Stimulated activated CD4-positive, alpha-beta T cell treated with anti-CD3 and anti-CD28 coated beads, TNF-alpha, amount 100 ng/mL, for 1 hour (primary cell): ENCODE results near the gene TNRC18.
"Not testable (repeated sequence)": the region's sequence is repeated elsewhere in the genome, so short reads cannot be mapped to it uniquely, and the experiment has no call there.

ENCODE experiments used
- DNase-seq, 3 donors: peaks; one replicate each; pipeline ENCODE4 v3.0.0-alpha.2; 2020; ENCODE audit warnings: low read depth in 3 of 3, low spot score in 1 of 3

Gene TNRC18, protein sequence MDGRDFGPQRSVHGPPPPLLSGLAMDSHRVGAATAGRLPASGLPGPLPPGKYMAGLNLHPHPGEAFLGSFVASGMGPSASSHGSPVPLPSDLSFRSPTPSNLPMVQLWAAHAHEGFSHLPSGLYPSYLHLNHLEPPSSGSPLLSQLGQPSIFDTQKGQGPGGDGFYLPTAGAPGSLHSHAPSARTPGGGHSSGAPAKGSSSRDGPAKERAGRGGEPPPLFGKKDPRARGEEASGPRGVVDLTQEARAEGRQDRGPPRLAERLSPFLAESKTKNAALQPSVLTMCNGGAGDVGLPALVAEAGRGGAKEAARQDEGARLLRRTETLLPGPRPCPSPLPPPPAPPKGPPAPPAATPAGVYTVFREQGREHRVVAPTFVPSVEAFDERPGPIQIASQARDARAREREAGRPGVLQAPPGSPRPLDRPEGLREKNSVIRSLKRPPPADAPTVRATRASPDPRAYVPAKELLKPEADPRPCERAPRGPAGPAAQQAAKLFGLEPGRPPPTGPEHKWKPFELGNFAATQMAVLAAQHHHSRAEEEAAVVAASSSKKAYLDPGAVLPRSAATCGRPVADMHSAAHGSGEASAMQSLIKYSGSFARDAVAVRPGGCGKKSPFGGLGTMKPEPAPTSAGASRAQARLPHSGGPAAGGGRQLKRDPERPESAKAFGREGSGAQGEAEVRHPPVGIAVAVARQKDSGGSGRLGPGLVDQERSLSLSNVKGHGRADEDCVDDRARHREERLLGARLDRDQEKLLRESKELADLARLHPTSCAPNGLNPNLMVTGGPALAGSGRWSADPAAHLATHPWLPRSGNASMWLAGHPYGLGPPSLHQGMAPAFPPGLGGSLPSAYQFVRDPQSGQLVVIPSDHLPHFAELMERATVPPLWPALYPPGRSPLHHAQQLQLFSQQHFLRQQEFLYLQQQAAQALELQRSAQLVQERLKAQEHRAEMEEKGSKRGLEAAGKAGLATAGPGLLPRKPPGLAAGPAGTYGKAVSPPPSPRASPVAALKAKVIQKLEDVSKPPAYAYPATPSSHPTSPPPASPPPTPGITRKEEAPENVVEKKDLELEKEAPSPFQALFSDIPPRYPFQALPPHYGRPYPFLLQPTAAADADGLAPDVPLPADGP (N-terminal part only)

DNA sequence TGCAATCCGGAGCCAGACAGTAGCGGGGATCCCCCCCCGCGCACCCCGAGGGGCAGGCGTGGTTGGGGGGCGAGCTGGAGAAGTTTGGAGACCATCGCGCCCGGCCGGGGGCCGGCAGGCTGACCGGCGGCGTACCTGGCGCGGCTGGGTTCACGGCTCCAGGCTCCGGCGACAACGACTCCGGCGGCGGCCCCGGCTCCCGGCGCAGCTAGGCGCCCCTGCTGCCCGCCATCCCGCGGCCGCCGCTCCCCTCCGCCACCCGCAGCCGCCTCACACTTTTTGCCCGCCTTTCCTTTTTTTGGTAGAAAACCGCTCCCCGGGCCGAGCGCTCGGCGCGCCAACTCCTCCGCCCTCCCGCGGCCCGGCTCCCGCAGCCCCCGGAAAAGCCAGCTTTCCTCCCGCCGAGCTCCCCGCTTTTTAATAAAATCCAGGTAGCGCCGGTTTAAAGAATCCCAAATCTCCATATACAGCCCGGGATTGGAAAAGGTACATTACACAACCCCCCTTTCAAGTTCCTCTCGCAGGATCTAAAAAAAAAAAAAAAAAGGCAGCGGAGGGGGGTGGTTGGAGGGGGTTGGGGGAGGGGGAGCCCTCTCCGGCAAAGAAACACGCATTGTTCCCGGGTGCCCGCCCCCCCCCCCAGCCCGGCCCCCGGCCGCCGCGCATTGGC is at the start of gene TNRC18:
TSS of gene TNRC18 (minus strand) at position 529 of the 670 bp plus-strand sequence. CDS start 2,588 bp downstream, outside the sequence.
- DNase-seq: peak in 1 of 3 donors; percentile 3

DNA sequence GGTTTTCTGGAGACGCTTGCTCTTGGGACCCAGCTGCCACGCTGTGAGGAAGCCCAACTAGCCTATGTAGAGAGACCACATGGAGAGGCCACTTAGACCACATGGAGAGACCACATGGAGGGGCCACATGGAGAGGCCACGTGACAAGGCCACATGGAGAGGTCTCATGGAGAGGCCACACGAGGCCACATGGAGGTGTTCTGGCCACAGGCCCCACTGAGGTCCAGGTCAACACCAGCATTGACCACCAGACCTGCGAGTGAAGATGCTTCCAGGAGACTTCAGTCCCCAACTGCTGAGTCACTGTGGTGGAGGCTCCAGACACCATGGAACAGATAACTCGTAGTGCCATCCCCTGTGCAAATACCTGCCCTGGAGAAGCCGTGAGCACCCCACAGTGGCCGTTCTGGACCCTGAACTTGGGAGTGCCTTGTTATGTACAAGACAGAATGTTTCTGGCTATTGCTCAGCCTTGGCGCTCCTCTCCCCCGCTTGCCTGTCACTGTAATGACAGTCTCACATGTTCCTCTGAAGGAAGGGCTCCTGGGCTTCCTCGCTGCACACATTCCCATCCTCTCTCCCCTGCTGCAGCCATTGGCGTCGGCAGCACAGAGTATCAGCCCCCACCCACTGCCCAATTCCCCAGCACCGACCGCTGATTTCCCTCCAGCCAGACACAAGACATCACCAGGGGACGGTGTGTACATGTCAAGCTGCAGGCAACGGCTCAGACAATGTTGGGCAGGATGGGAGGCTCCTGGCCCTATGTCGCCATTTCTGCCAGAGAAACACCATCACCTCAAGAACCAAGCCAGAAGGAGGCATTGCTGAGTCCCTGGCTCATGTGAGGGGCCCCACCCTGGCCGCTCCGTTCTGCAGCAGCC is 49.0 kb upstream of the TNRC18 start:
- no peak for DNase-seq

DNA sequence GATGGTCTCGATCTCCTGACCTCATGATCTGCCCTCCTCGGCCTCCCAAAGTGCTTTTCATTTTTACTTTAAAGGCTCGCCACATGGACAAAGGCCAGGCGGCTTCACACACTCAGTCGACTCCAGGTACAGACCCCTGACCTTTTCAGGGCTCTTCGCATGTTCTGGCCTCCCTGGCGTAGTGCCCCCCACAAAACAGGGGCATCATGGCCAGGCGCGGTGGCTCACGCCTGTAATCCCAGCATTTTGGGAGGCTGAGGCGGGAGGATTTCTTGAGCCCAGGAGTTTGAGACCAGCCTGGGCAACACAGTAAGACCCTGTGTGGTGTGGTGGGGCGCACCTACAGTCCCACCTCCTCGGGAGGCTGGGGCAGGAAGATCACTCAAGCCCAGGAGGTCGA is 48.0 kb upstream of the TNRC18 start:
- not testable (repeated sequence) for DNase-seq

DNA sequence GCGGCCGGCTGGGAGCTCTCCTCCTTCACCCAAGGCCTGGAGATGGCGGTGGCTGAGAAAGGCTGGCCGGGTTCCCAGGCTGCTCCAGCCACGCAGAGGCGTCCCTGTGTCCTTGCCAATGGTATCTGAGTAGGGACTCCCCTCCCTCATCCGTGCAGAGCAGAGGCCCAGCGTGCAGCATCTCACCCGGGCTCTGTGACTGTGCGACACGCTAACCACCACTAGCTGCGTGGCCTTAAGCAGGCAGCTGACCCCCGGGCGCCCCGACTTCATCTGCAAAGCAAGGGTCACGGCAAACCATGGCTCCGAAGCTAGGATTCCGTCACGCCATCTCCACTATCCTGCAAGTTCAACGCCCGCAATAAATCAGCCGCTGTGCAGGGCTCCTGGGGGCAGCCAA is 47.2 kb upstream of the TNRC18 start:
- no peak for DNase-seq

DNA sequence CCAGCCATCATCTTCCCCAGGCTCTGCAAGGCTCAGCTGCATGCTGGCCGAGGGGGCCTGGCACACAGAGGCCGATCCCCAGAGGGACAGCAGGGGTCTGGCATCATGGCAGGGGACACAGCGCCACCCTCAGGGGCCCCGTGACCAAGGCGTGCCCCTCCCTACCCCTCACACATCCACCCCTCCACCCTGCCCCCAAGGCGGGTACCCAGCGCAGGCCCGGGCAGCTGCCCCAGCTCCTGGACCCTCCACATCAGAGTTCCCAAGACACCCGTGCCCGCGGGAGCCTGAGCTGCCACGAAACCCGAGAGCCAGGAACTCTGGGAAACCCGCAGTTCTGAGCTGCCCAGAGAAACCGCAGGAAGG is 46.5 kb upstream of the TNRC18 start:
- DNase-seq: no peak

DNA sequence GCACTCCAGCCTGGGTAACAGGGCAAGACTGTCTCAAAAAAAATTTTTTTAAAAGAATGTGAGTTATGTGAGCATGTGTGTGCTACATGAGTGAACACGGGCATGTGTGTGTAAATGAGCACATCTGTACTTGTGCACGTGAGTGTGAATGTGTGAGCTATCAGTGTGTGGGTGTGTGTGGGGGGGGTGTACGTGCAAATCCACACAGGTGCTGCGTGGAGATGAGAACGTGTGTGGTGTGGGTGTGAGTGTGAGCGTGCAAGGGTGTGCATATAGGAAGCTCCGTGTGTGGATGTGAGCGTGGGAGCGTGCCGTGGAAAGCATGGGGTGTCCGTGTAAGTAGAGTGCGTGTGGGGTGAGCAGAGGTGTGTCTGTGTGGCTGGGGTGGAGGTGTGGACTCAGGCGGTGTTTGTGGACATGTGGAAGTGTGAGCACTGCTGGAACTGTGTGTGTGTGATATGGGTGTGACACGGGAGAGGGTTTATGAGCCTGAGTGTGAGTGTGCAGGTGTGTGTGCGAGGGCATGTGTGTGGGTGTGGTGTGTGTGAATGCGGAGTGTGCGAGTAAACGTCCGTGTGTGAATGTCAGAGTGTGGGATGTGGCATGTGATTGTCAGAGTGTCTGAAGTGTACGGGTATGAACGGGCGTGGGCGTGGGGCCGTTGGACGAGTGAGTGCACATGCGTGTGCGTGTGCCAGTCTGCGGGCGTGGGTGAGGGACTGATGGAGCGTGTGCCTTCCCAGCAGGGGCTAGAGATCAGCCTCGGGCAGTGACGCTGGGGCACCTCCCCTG is 45.9 kb upstream of the TNRC18 start:
- no peak for DNase-seq

DNA sequence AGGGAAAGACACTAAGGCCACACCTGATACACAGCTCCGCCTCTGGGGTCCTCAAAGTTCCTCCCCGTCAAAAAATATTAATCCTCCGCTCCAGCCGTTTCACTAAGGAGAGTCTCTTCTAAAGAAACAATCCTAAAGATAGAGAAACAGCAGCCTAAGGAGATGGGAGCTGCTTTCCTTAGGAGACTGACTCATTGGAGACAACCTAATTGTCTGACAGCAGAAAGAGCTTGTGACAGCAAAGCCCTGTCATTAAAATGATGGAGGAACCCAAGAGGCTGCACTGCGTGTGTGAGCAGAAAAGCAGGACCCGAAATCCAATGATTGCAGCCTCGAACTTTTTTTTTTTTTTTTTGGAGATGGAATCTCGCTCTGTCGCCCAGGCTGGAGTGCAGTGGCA is 44.0 kb upstream of the TNRC18 start:
- no peak for DNase-seq

DNA sequence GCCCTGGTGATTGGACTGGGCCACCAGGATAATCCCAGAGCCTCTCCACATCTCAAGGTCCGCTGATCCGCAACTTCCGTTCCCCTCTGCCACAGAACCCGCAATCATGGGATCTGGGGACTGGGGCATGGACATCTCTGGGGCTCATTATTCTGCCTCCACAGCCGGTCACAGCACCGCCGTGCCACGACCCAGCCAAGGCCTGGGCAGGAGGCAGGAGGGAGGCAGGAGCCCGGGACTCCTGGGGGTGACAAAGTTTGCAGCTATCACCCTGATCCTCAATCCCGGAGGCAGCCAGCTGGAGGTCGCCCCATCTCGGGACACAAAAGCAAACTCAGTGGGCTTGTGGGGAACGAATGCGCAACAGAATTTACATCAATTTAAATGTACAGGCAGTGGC is 42.9 kb upstream of the TNRC18 start:
- no peak for DNase-seq

DNA sequence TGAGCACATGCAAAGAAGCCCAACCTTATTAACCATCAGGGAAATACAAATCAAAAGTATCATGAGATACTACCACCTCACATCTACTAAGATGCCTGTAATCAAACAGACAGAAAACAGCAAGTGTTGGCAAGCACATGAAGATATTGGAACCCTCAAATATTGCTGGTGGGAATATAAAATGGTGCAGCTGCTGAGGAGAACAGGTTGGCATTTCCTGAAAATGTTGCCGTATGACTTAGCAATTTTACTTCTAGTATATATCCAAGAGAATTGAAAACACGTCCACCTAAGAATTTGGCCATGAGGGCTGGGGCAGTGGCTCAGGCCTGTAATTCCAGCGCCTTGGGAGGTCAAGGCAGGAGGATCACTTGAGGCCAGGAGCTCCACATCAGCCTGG is 39.4 kb upstream of the TNRC18 start:
- DNase-seq: no peak

DNA sequence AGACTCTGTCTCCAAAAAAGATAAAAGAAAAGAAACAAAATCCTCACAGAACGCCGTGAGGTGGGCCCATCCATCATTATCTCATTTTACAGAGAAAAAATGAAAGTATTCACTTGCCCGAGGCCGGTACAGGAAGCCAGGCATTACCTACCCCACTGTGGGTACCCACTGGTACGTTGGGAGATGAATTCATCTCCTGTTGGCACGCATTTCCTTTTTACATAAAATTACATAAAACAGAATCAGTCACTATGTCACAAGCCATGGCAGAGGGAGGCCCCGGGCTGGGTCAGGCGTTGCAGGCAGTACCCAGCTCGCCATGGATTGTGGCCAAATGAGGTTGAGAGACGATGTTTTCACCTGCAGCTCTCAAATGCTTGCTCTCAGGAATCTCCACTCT is 38.6 kb upstream of the TNRC18 start:
- DNase-seq: no peak

DNA sequence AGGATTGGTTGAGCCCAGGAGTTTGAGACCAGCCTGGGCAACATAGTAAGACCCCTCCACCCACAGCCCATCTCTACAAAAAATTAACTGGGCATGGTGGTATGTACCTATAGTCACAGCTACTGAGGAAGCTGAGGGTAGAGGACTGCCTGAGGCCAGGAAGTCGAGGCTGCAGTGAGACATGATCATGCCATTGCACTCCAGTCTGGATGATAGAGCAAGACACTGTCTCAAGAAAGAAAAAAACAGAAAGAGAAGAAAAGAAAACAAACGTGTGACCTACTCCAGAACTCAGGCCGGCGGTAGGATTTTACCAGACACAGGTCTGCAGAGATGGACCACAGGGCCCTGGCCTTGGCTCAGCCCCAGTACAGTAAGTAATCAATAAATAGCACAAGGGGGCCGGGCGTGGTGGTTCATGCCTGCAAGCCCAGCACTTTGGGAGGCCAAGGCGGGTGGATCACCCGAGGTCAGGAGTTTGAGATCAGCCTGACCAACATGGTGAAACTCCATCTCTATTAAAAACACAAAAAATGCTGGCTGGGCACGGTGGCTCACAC is 35.4 kb upstream of the TNRC18 start:
- no peak for DNase-seq

DNA sequence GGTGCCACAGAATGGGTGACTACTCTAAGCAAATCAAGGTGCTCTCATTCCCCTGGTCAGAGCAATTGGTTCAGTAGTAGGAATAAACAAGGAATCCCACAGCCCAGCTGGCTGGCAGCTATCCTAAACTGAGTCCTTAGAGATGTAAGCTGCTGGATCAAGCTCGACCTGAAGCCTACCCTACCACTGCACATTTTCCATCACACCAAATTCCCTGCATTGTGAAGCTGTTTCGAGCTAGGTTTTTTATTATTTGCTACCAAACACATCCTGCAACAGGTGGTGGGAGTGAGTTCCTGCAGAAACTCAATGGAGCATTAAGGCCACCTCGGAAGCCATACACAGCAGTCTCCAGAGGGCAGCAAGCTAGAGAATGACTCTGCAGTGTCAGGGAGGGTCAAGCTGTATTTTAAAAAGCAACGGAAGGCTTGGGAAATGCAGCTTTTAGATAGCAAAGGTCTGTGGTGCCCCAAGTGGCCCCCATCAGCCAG is 33.7 kb upstream of the TNRC18 start:
- DNase-seq: no peak

DNA sequence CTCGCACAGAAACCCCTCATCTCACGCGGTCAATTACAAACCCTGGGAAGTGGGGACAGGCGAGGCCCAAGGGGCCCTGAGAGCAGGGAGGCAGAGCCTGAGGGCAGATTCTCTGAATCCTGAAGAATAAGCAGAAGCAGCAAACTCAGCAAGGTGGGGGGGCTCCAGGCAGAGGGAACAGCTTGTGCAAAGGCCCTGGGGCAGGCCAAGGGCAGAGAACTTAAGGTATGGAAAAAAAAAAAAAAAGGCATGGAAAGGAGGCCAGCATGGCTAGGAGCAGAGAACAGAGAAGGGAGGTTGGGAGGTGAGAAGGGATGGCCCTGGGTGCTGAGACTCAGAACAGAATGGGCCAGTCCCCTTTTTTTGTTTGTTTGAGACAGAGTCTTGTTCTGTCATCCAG is 32.8 kb upstream of the TNRC18 start:
- DNase-seq: no peak

DNA sequence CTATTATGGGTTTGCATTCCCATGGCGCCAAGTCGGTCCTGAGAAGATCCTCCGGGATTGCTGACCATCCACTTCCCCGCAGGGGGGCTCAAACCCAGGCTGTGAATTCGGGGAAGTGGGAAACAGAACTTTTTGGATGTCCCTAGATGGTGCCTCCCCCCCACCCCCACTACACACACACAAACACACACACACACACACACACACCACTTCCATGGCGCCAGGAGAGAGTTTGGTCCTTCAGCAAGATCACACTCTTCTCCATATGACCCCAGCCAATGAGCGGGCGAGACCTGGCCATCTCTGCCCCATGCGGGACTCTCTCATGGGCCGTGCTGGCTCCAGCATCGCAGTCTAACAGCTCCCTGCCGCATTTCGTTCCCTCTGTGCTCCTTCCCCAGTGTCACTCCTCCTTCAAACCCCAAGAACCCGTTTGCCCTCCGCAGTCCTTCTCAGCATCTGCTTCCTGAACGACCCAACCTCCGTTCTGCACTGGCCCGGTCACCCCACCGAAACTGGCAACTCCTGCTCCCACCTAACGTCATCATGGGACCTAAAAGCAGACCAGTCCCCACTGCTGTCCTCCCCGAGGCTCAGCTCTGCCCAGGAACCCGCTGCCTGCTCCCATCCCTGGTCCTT is 32.1 kb upstream of the TNRC18 start:
- no peak for DNase-seq

DNA sequence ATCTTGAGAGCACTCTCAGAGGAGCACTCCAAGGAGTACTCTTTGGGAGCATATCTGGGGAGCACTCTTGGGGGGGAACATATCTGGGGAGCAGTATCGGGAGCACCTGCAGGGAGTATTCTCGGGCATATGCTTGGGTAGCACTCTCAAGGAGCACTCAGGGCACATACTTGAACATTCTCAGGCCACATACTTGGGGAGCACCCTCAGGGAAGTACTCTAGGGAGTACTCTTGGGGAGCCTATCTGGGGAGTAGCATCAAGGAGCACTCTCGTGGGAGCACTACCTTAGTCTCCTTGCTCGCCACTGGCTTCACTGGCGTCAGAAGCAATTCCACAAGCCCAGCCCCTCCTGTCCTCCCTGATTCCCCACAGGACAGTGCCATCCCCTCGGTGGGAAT is 31.5 kb upstream of the TNRC18 start:
- DNase-seq: no peak

DNA sequence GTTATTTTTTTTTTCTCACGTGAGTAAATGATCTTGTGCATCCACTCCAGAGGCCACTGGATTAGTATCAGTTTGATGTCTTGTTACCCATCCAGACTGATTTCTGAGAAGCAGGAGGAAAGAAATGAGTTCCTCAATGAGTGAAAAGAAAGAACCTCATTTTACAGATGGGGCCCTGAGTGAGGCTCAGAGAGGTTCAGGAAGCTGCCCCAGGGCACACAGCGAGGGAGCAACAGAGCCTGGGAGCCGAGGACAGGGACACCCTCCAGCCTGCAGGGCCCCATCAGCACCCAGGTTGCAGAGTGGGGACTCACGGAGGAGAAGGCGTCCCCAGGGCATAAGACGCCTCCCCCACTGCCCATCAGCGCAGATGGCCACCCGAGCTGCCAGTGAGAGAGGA is 30.9 kb upstream of the TNRC18 start:
- DNase-seq: no peak

DNA sequence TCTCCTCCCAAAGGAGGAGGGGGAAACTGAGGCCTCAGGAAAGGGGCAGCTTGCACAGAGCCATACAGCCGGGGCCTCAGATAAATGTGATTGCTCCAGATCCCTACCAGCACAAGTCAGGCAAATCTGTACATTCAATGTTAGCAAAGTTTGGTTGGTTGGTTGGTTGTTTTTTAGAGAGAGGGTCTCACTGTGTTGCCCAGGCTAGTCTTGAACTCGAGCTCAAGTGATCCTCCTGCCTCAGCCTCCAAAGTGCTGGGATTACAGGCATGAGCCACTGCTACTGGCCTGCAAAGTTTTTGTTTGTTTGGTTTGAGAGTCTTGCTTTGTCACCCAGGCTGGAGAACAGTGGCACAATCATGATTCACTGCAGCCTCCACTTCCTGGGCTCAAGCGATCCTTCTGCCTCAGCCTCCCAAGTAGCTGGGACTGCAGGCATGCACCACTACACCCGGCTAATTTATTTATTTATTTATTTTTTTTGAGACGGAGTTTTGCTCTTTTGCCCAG is 30.0 kb upstream of the TNRC18 start:
- DNase-seq: no peak

DNA sequence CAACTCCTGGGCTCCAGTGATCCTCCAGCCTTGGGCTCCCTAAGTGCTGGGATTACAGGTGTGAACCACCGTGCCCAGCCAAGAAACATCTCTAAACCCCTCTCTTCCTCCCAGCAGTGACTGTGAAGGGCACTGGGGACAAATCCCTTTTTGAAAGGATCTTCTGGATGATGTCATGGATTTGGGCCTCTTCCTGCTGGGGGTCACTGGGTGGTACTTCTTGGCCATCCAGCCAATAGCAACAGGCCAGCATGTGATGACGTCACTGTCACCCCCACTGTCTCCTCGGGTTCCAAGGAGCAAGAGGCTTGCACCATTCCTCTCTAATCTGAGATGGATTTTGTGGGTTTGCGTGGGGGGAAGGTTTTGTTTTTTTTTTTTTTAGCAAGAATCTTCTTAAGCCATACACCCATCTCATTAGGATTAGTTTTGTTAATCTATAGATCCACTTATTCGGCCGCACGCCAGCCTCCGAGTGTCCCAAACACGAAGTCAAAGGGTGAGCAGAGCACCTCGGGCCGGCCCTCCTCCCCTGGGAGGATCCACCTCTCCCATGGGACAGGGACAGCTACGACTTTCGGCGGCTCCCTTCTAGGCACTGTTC is 29.4 kb upstream of the TNRC18 start:
- no peak for DNase-seq
